Activated T-helper 1 cell treated with anti-CD3 and anti-CD28 coated beads, Interleukin-2, amount 50 U/mL, for 16 hours (primary cell): ENCODE data around the gene CHPT1.

Experiments used
- DNase-seq, 2 donors: peaks; one replicate each; pipeline ENCODE4 v3.0.0-alpha.2; 2020; ENCODE audit warnings: low read depth in 1 of 2, low spot score in 1 of 2

CHPT1 gene

DNA sequence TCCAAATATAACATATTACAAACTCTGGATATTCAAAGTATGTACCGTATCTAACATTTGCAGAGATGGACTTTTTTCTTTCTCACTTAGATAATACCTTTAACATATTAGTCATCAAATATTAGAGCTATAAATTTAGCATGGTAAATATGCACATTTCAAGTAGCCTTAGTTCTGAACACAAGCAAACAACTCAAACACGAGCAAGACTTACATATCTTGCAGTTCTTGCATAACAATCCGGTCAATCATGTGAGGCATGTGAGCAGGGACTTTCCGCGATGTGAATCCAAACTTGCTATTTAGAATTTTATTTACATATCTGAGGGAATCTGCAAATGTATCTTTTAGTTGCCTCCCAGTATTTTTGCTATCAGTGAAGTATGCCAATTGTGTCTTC lies 63.9 kb downstream of the CHPT1 start:
- no peak for DNase-seq

DNA sequence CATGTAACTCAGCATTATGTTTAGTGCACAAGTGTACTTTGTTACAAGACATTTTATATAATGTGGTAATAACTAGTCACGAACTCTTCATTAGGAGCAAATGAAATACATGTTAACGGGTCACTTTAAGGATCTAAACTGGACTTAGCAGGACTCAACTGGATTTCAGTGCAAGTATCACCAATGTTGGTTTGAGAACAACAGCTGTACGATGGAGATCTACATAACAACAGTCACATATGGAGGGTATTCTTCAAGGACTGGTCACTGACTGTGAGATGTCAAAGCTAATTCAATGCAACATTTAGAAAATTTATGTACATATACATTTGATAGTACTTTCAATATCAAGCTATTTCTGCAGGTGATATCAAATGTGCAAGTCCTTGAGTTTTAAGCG lies 64.3 kb downstream of the CHPT1 start:
- DNase-seq = no peak

DNA sequence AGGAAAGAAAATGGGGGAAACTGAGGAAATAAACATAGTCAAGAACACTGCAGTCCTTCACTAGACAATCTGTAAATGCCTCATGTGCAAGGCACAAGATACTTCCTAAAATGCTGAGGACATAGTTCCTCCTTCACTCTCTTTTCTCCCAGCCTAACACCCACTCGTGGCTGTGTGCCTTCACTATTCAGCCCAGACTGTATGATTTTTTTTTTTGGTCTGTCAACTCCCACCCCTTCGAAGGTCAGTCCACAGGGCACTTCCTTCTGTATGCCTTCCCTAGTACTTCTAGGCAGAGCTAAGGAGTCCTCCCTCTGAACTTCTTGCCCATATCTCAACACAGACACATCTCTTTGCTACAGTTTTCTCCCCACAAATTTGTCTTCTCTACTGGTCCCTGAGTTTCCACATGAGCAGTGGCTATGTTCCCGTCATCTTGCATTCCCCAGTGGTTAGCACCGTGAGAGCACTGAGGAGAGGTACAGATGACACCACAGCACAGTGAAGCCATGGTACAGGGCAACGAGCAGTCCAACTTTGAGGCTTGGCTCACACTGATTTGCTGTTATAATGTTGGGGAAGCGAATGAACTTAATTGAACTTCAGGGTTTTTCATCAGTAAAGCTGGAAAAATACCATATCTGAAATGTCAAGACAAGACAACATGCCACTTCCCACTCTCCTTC lies 65.9 kb downstream of the CHPT1 start:
- no peak for DNase-seq

DNA sequence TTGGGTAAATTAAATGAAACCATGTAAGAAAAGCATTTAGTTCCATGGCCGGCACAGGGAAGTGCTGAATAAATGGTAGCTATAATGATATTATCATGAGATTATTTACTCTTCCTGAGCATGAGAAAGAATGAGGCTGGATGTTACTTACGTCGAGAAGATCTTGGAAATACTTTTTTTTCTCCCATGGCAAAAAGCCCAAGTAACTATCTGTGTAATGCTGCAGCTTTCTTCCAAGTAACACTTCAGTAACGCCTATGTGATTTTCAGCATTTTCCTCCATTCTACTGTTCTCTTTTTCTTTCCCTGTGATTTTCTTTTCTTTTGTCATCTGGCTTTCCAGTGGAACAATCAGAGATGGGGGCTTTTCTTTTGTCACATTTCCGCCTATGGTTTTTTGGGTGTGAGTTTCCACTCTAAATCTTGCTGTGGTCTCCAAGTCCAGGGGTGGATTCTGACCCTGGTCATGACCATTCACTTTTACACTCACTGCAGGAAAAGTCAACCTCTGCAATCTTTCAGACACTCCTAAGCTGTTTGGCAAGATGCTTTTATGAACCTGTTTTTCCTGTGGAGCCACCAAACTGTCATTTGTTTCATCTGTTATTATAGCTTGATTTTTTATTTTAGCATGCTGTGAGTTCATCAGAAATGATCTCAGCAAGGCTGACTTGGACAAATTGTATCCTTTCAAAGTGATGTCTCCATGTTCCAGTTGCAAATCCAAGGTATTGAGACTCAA lies 66.8 kb downstream of the CHPT1 start:
- no peak for DNase-seq

DNA sequence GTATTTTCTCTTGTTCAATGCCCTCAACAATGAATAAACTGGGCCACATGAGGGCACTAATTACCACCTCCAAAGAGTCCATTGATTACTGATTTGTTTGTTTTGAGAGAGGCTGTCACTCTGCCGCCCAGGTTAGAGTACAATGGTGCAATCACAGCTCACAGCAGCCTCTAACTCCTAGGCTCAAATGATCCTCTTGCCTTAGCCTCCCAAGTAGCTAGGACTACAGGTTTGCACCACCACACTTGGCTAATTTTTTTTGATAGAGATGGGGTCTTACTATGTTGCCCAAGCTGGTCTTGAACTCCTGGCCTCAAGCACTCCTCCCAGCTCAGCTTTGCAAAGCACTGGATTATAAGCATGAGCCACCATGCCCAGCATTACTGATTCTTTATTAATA lies 70.1 kb downstream of the CHPT1 start:
- no peak for DNase-seq

DNA sequence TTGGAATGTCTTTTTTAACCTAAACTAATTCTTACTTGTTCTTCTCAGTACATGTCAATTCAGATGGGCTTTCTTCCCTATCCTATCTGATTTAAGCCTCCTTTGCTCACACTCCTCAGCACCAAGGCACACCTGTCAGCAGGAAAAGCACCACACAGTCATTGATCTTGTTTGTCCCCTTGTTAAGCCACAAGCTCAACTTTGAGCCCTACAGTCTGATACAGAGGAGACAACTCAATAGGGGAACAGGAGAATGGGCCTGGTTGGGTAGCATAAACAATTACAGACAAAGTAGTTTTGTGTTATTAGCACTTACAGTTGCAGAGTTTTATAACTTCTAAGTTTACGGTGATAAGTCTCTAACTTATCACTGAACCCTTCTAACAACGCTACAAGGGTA lies 71.3 kb downstream of the CHPT1 start:
- DNase-seq = no peak

DNA sequence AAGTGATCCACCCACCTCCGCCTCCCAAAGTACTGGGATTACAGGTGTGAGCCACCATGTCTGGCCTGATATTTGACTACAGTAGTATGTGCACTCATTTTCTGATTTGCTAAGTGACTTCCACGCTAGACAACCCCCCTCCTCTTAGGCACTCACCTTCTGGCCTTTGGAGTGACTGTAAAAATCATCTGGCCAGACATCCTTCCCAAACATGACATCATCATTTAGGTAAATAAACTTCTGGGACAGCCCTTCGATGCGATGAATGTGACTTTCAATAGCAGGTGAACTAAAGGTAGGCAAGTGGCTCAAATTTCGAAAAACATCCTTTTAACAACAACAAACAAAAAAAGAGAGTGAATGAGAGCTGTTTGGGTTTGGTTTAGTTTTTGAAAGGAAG lies 72.4 kb downstream of the CHPT1 start:
- DNase-seq = no peak

DNA sequence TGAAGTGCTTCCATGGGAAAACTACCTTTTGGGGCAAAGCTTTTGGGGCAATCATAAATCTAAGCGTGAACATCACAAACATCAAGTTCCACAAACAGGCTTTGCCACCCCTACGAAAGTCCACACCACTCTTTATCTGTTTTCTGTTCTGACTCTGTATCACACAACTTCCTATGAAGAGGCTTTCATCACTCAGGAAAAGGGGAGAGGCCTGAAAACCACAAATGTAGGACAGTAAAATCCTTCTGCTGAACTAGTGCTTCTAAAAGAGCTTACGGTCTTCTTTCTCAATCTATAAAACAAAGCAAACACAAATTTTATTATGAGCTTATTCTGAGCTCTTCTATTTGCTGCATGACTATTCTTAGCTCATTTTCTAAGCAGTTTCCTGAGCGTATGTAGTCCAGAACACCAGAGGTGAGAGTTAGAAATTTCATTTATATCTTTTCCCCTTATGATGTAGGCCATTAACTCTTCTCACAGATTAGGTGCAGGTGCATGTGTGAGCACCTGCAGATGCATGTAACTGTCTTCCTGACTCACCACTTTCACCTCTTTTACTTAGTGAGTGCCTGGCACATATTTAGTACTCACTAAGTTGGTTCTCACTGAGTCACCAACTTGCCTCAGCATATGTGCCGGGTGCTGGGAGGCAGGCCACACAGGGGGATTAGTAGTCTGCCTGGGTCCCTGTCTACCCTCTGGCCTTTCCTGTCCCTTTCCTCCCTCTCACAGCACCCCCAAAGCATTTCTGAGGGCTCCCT lies 74.8 kb downstream of the CHPT1 start:
- DNase-seq = no peak

DNA sequence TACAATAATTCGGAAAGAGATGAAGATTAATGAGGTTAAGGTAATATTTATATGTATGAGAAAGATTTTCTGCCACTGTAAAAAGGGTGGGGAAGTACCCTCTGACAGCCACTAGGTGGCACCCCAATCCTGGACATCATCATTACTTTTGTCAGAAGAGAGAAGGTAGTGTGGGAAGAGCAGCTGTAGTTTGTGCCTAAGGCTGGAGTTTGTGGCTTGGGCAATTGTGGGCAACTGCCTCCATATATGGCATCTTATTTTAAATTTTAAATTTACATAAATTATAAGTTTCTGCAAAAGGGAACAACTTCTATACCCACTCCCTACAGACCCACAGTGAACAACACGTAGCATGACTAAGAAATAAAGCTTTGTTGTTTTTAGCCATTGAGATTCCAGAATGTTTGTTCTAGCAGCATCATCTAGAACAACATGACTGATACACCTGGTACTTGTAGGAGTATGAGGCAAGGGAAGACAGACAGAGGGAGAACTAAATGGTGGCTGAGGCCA lies 76.3 kb downstream of the CHPT1 start:
- DNase-seq = peak; percentile 11 to 45

DNA sequence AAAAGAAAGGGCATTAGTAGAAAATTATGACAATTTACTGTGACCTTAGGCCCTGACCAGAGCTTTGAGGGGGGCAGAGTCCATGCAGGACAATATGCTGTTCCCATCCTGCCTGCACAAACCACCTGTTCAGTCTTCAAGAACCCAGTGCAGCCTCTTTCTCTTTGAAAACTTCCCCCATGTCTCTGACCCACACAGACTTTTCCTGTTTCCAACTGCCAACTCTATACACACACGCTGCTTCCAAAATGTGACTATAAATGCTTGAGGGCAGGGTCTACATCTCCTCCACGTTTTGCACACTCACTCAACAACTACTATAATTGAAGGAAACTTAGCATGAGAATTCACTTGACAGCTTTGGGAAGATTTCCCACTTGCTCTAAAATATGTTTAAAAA lies 78.4 kb downstream of the CHPT1 start:
- no peak for DNase-seq

DNA sequence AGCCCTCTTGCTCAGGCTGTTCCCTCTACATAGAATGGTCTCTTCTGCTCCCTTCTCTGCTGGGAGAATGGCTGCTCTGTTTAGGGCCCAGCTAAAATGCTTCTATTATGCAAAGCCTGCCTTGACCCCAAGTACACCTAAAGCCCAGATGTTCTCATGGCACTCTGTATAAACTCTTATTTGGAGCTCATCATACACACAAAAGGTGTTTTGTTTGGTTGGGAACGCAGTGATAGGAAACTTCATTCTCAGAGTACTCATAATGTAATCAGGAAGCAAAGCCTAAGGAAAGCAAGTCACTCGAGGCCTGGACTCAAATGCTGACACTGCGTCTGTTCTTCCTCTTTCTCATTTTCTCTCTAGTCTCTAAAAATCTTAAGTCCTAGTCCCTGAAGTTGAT lies 80.0 kb downstream of the CHPT1 start:
- DNase-seq = no peak

DNA sequence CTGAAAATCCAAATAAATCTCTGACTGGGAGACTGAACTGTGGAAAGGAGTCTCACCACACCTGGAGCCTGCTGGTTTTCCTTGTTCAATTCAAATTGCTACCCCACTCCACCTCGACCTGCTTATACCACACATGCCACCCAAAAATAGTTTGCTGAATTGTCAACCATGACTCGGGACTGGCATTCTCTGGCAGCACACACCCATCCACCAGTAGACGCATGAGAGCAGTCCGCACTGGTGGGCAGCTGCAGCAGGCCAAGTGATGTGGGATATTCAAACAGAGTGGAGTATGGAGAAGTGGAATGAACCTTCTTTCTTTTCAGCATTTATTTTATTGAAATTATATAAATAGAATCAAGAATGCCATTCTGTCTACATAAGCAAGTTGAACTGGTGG lies 80.5 kb downstream of the CHPT1 start:
- DNase-seq = no peak
